Upper lobe of right lung (tissue), 1 donor: Measurements from ENCODE around the gene ASTN2. TPM values are rescaled to one million over a fixed set of nuclear protein-coding genes. Genes with fewer than 3 reads are reported as not detected.

Source experiments
- ATAC-seq: fragments of 200-7000 bp; cut with Tn5 transposase; one replicate; pipeline ENCODE4 v1.9.1; 2020; ENCODE audit warnings: mild to moderate bottlenecking, moderate library complexity
- DNase-seq: peaks from one replicate; pipeline ENCODE4 v3.0.0-alpha.2; 2020
- H3K27ac ChIP-seq: fragments of 200-600 bp; one replicate; pipeline ENCODE4 v1.8.0; 2022
- H3K27me3 ChIP-seq: fragments of 200-600 bp; one replicate; pipeline ENCODE4 v1.8.0; 2022; ENCODE audit warnings: mild to moderate bottlenecking
- H3K36me3 ChIP-seq: fragments of 200-600 bp; one replicate; pipeline ENCODE4 v1.8.0; 2022
- H3K4me1 ChIP-seq: fragments of 200-600 bp; one replicate; pipeline ENCODE4 v1.8.0; 2022
- H3K4me3 ChIP-seq: fragments of 200-600 bp; one replicate; pipeline ENCODE4 v1.8.0; 2022; ENCODE audit warnings: mild to moderate bottlenecking
- H3K9me3 ChIP-seq: fragments of 200-600 bp; one replicate; pipeline ENCODE4 v1.8.0; 2022
- intact Hi-C: fragments of 100-400 bp; cut with DNase I; formaldehyde crosslinking; loops from one replicate; pipeline ENCODE4 v1.11.0; 2022
- total RNA-seq: library from RNA; stranded (reverse); fragmentation: NEBNext Ultra II Directional; extraction: Animal tissue kit (Norgen Biotek cat#: 25700); gene quantifications from one replicate; pipeline ENCODE4 v1.2.1, GENCODE V29; 2021
- TF ChIP-seq, protein P1 (sequence below): fragments of 200-600 bp; IDR thresholded peaks from one replicate; pipeline ENCODE4 v1.8.0; 2022; ENCODE audit warnings: antibody characterized with exemption
- donor health status: DM: no; HTN: yes; CAD: no; lungs with severe emphysema.

ASTN2 gene
- total RNA-seq, 1 donor from 2014 or later: 3.8 TPM

DNA sequence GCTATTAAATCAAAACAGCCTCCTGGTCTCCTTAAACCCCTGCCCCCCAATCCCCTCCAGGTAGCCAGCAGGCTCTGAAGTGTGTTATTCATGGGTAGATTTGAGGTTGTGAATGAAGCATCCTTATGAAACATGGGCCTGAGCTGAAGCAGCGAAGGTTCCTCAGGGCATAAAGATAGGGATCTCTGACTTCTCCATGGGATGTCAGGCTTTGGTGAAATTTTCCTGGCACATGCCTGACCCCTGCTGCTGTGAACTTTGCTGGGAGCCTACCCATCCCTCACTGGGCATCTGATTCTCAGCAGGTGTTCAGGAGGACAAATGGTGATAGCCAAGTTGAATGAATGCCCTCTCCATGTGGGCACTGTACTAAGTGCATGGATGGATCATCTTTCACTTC is 250.3 kb downstream of the ASTN2 start:
- Histone ChIP-seq H3K27me3 (no peaks in the 10 kb centered on the region), H3K4me3 (no peak overlapping the region), H3K9me3 (no peaks in the 10 kb centered on the region), H3K4me1 (no peaks in the 10 kb centered on the region), H3K36me3 (no peaks in the 10 kb centered on the region), H3K27ac (no peak overlapping the region)
- intact Hi-C loops: no loop called here
- DNase-seq (no peak), ATAC-seq (no peak)
- TF ChIP-seq, protein P1, sequence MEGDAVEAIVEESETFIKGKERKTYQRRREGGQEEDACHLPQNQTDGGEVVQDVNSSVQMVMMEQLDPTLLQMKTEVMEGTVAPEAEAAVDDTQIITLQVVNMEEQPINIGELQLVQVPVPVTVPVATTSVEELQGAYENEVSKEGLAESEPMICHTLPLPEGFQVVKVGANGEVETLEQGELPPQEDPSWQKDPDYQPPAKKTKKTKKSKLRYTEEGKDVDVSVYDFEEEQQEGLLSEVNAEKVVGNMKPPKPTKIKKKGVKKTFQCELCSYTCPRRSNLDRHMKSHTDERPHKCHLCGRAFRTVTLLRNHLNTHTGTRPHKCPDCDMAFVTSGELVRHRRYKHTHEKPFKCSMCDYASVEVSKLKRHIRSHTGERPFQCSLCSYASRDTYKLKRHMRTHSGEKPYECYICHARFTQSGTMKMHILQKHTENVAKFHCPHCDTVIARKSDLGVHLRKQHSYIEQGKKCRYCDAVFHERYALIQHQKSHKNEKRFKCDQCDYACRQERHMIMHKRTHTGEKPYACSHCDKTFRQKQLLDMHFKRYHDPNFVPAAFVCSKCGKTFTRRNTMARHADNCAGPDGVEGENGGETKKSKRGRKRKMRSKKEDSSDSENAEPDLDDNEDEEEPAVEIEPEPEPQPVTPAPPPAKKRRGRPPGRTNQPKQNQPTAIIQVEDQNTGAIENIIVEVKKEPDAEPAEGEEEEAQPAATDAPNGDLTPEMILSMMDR: no peak

DNA sequence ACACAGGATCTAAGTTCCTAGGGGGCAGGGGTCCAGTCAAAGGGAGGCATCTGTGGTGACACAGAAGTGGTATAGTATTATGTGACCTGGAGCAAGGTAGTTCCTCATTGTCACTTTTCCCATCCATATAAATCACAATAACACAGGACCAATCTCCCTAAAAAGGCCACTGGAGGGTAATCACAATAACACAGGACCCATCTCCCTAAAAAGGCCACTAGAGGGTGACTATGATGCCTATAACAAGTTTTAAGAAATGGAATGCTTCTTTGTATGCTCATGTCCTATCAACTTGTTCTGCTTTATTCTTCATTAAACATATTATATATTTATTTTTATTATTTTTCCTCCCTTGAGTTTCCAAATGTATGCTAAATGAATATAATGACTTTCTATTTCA is 254.6 kb downstream of the ASTN2 start:
- Histone ChIP-seq H3K27ac (no peak overlapping the region), H3K27me3 (no peaks in the 10 kb centered on the region), H3K4me1 (no peaks in the 10 kb centered on the region), H3K9me3 (no peaks in the 10 kb centered on the region), H3K36me3 (no peaks in the 10 kb centered on the region), H3K4me3 (no peak overlapping the region)
- DNase-seq (no peak), ATAC-seq (no peak)
- TF ChIP-seq, protein P1: no peak
- intact Hi-C loops: no loop called here

DNA sequence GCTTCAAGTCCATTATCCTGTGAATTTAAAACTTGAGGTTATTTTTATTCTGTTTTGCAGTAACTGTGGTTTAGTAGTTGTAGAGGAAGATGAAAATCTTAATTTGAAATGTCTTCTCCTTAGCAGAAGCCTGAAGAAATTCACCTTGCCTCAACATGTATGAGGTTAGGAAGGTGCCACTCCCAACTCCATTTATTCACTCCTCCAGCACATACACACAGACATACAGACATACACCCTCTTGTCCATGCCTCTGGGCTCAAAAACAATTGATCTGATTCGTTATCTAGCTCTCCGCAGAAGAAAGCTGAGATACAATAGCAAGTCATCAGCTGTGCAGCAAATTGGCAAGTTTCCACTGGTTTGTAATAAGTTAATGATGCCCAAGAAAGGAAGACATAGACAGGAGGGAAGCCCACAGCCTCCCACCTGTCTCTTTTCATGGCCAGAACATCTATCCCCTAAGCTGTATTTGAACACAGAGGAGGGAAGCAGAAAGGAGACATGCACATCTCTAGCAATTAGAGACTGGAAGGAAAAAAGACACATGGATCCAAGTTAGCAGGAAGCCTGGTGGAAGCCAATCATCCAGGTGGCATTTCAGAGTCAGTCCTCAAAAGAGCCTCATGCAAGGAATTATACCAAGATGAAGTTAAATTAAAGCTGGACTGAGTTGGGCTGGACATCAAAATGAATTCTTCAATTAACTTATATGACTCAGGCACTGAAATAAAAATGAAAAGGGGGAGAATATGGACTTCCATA is 257.9 kb downstream of the ASTN2 start:
- H3K9me3 ChIP-seq: no peaks in the 10 kb centered on the region
- no peaks in the 10 kb centered on the region for H3K36me3 ChIP-seq
- no peaks in the 10 kb centered on the region for H3K27me3 ChIP-seq
- DNase-seq (no peak), ATAC-seq (no peak)
- no peaks in the 10 kb centered on the region for H3K4me1 ChIP-seq
- no peak overlapping the region for H3K4me3 ChIP-seq
- TF ChIP-seq, protein P1: no peak
- no peak overlapping the region for H3K27ac ChIP-seq
- intact Hi-C loops: no loop called here

DNA sequence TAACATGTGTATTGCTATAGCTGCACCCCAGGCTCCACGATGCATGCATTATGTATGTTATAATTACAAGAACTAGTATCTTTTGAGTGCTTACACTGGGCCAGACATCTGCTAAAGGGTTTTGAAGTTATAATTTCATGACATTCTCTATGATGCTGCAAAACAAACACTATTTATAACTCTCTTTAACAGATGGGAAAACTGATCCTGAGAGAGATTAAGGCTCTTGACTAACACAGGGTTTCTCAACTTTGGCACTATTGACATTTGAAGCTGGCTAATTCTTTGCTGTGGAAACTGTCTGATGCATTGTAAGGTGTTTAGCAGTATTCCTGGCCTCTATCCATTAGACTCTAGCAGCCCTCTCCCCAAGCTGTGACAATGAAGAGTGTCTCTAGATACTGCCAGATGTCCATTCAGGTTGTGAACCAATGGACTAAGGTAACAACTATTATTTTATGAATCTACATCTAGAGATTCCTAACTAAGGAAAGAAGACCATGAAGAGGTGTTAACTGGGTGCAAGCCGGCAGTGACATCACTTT is 258.6 kb downstream of the ASTN2 start:
- no peak for DNase-seq
- Histone ChIP-seq H3K27ac (no peak overlapping the region), H3K4me1 (no peaks in the 10 kb centered on the region), H3K36me3 (no peaks in the 10 kb centered on the region), H3K27me3 (no peaks in the 10 kb centered on the region), H3K9me3 (no peaks in the 10 kb centered on the region), H3K4me3 (no peak overlapping the region)
- intact Hi-C loops: no loop called here
- no peak for ATAC-seq
- TF ChIP-seq, protein P1: no peak

DNA sequence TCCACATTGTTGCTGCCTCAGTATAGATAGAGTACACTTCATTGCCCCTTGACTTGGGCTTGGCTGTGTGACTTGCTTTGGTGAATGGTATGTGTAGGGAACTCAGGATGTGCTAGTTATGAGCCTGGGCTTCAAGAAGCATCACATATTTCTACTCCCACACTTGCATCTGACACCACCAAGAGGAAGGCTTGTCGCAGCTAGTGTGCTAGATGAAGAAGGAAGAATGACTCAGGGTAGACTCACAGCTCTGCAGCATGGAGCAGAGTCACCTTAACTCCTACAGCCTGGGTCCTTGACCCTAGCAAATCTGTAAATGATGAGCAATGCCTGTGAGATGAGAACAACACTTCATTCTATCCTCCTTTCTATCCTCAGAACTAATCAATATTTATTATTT is 261.8 kb downstream of the ASTN2 start:
- Histone ChIP-seq H3K27me3 (no peaks in the 10 kb centered on the region), H3K27ac (no peak overlapping the region), H3K36me3 (no peaks in the 10 kb centered on the region), H3K4me3 (no peak overlapping the region), H3K9me3 (no peaks in the 10 kb centered on the region), H3K4me1 (no peaks in the 10 kb centered on the region)
- TF ChIP-seq, protein P1: no peak
- DNase-seq: no peak
- ATAC-seq: no peak
- intact Hi-C loops: no loop called here
